Peyer's patch (tissue), 4 donors: Measurements from ENCODE around the gene SHC2.

Experiments used
- POLR2A ChIP-seq, 2 donors: fragments of 450-650 bp; IDR thresholded peaks; one replicate each; pipeline ENCODE4 v1.5.1; 2017; ENCODE audit warnings: antibody characterized with exemption in 2 of 2, mild to moderate bottlenecking in 2 of 2, moderate library complexity in 2 of 2
- TF ChIP-seq, protein P1 (sequence below), 6 experiments: fragments of 450-650 bp in 4 of 6; fragments of 200-600 bp in 2 of 6; sonication (generic) in 1 of 6; IDR thresholded peaks; one replicate each; pipeline ENCODE4 v1.5.1; 2017 to 2019; ENCODE audit warnings: antibody characterized with exemption in 6 of 6, mild to moderate bottlenecking in 3 of 6, moderate library complexity in 1 of 6

DNA sequence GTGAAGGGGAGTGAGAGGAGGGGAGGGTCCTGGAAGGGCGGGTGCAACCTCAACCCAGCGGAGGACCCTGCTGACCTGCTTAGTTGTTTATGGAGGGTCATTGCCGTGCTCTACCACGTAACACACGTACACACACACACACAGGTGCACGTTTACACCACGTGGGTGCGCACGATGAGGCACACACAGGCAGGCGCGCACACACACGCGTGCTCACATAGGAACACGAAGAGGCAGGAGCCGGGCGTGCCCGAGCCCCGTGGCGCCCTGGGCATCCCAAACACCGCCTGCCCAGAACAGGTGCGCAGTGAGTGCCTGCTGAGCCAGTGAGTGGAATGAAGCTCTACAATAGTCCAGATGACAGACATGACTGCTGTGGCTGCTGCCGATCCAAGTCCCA is 24.2 kb upstream of the SHC2 start:
- TF ChIP-seq, protein P1, sequence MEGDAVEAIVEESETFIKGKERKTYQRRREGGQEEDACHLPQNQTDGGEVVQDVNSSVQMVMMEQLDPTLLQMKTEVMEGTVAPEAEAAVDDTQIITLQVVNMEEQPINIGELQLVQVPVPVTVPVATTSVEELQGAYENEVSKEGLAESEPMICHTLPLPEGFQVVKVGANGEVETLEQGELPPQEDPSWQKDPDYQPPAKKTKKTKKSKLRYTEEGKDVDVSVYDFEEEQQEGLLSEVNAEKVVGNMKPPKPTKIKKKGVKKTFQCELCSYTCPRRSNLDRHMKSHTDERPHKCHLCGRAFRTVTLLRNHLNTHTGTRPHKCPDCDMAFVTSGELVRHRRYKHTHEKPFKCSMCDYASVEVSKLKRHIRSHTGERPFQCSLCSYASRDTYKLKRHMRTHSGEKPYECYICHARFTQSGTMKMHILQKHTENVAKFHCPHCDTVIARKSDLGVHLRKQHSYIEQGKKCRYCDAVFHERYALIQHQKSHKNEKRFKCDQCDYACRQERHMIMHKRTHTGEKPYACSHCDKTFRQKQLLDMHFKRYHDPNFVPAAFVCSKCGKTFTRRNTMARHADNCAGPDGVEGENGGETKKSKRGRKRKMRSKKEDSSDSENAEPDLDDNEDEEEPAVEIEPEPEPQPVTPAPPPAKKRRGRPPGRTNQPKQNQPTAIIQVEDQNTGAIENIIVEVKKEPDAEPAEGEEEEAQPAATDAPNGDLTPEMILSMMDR (IDR thresholded peaks at IDR 0.05): no peak
- no peak for TF ChIP-seq POLR2A (IDR thresholded peaks at IDR 0.05)
